Upper lobe of right lung (tissue), 1 donor: Measurements from ENCODE around the gene FSTL3. TPM values are rescaled to one million over a fixed set of nuclear protein-coding genes. Genes with fewer than 3 reads are reported as not detected.
"Not testable (repeated sequence)": the region's sequence is repeated elsewhere in the genome, so short reads cannot be mapped to it uniquely, and the experiment has no call there.

Experiments
- ATAC-seq: fragments of 200-7000 bp; cut with Tn5 transposase; one replicate; pipeline ENCODE4 v1.9.1; 2020; ENCODE audit warnings: mild to moderate bottlenecking, moderate library complexity
- DNase-seq: peaks from one replicate; pipeline ENCODE4 v3.0.0-alpha.2; 2020
- H3K27ac ChIP-seq: fragments of 200-600 bp; one replicate; pipeline ENCODE4 v1.8.0; 2022
- H3K27me3 ChIP-seq: fragments of 200-600 bp; one replicate; pipeline ENCODE4 v1.8.0; 2022; ENCODE audit warnings: mild to moderate bottlenecking
- H3K36me3 ChIP-seq: fragments of 200-600 bp; one replicate; pipeline ENCODE4 v1.8.0; 2022
- H3K4me1 ChIP-seq: fragments of 200-600 bp; one replicate; pipeline ENCODE4 v1.8.0; 2022
- H3K4me3 ChIP-seq: fragments of 200-600 bp; one replicate; pipeline ENCODE4 v1.8.0; 2022; ENCODE audit warnings: mild to moderate bottlenecking
- H3K9me3 ChIP-seq: fragments of 200-600 bp; one replicate; pipeline ENCODE4 v1.8.0; 2022
- intact Hi-C: fragments of 100-400 bp; cut with DNase I; formaldehyde crosslinking; loops from one replicate; pipeline ENCODE4 v1.11.0; 2022
- total RNA-seq: library from RNA; stranded (reverse); fragmentation: NEBNext Ultra II Directional; extraction: Animal tissue kit (Norgen Biotek cat#: 25700); gene quantifications from one replicate; pipeline ENCODE4 v1.2.1, GENCODE V29; 2021
- TF ChIP-seq, protein P1 (sequence below): fragments of 200-600 bp; IDR thresholded peaks from one replicate; pipeline ENCODE4 v1.8.0; 2022; ENCODE audit warnings: antibody characterized with exemption
- donor health status: DM: no; HTN: yes; CAD: no; lungs with severe emphysema.

The FSTL3 gene
- total RNA-seq, 1 donor from 2014 or later: 114 TPM

GRCh38 chr19:688992-689391 is 12.8 kb downstream of the FSTL3 start:
- Histone ChIP-seq H3K27ac (no peak overlapping the region), H3K4me3 (no peak overlapping the region), H3K36me3 (no peaks in the 10 kb centered on the region), H3K27me3 (no peaks in the 10 kb centered on the region), H3K4me1 (no peaks in the 10 kb centered on the region), H3K9me3 (no peaks in the 10 kb centered on the region)
- ATAC-seq (no peak), DNase-seq (no peak)
- TF ChIP-seq, protein P1, sequence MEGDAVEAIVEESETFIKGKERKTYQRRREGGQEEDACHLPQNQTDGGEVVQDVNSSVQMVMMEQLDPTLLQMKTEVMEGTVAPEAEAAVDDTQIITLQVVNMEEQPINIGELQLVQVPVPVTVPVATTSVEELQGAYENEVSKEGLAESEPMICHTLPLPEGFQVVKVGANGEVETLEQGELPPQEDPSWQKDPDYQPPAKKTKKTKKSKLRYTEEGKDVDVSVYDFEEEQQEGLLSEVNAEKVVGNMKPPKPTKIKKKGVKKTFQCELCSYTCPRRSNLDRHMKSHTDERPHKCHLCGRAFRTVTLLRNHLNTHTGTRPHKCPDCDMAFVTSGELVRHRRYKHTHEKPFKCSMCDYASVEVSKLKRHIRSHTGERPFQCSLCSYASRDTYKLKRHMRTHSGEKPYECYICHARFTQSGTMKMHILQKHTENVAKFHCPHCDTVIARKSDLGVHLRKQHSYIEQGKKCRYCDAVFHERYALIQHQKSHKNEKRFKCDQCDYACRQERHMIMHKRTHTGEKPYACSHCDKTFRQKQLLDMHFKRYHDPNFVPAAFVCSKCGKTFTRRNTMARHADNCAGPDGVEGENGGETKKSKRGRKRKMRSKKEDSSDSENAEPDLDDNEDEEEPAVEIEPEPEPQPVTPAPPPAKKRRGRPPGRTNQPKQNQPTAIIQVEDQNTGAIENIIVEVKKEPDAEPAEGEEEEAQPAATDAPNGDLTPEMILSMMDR: no peak
- intact Hi-C loops: no loop called here

- DNase-seq (no peak), ATAC-seq (no peak)
- Histone ChIP-seq H3K9me3 (no peaks in the 10 kb centered on the region), H3K36me3 (no peaks in the 10 kb centered on the region), H3K4me3 (no peak overlapping the region), H3K27ac (no peak overlapping the region), H3K27me3 (peaks cover 6% of the 10 kb centered on the region), H3K4me1 (no peaks in the 10 kb centered on the region)
- intact Hi-C loops: no loop called here
- TF ChIP-seq, protein P1: no peak
Measured at GRCh38 chr19:690203-690602, 14.0 kb downstream of the FSTL3 start.

- peaks cover 14% of the 10 kb centered on the region for H3K27me3 ChIP-seq
- no peaks in the 10 kb centered on the region for H3K9me3 ChIP-seq
- no peak for DNase-seq
- no peak overlapping the region for H3K27ac ChIP-seq
- H3K36me3 ChIP-seq: no peaks in the 10 kb centered on the region
- H3K4me1 ChIP-seq: no peaks in the 10 kb centered on the region
- no peak overlapping the region for H3K4me3 ChIP-seq
- TF ChIP-seq, protein P1: no peak
- peak; percentile 13 for ATAC-seq
- intact Hi-C loops: no loop called here
Measured at GRCh38 chr19:694481-695351, 18.5 kb downstream of the FSTL3 start.

GRCh38 chr19:695352-695949 is 19.3 kb downstream of the FSTL3 start, which contains the start of gene PRSS57:
TSS of gene PRSS57 (minus strand) at chr19:695452. CDS start at chr19:695430, 22 bp downstream.
- no peak for DNase-seq
- Histone ChIP-seq H3K27ac (no peak within 1 kb of the TSS), H3K36me3 (no peaks in the 10 kb centered on the region), H3K27me3 (peaks cover 14% of the 10 kb centered on the region), H3K9me3 (no peaks in the 10 kb centered on the region), H3K4me3 (no peak within 1 kb of the TSS), H3K4me1 (no peaks in the 10 kb centered on the region)
- intact Hi-C loops: no loop called here
- TF ChIP-seq, protein P1: no peak
- ATAC-seq: peak; percentile 30

DNA sequence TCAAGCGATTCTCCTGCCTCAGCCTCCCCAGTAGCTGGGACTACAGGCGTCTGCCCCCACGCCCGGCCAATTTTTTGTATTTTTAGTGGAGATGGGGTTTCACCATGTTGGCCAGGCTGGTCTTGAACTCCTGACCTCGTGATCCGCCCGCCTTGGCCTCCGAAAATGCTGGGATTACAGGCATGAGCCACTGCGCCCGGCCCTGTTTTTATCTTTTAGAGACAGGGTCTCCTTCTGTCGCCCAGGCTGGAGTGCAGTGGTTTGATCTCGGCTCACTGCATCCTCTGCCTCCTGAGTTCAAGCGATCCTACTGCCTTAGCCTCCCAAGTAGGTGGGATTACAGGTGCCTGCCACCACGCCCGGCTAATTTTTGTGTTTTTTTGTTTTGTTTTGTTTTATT is 22.3 kb downstream of the FSTL3 start:
- intact Hi-C loops, H3K27ac ChIP-seq, H3K4me3 ChIP-seq, H3K36me3 ChIP-seq, DNase-seq, H3K9me3 ChIP-seq, ATAC-seq, H3K4me1 ChIP-seq: not testable (repeated sequence)
- peaks cover 14% of the 10 kb centered on the region for H3K27me3 ChIP-seq

- H3K4me3 ChIP-seq, DNase-seq, intact Hi-C loops, ATAC-seq, H3K9me3 ChIP-seq, H3K36me3 ChIP-seq, H3K27ac ChIP-seq, H3K4me1 ChIP-seq: not testable (repeated sequence)
- peaks cover 11% of the 10 kb centered on the region for H3K27me3 ChIP-seq
Measured at GRCh38 chr19:699885-700284, 23.7 kb downstream of the FSTL3 start.

- H3K27ac ChIP-seq, H3K4me3 ChIP-seq, ATAC-seq: not testable (repeated sequence)
Measured at GRCh38 chr19:702847-703246, 26.7 kb downstream of the FSTL3 start.

More at GRCh38 chr19:702847-703246, 26.7 kb downstream of the FSTL3 start:
- intact Hi-C loops, H3K36me3 ChIP-seq, H3K27me3 ChIP-seq, H3K4me1 ChIP-seq, H3K9me3 ChIP-seq, DNase-seq: not testable (repeated sequence)
